Testis (tissue), 2 donors: ENCODE measurements around the gene GHRHR.

Experiments used
- POLR2A ChIP-seq: fragments of 450-650 bp; IDR thresholded peaks from one replicate; pipeline ENCODE4 v1.6.1; 2017; ENCODE audit warnings: antibody characterized with exemption, mild to moderate bottlenecking, moderate library complexity
- TF ChIP-seq, protein P1 (sequence below), 3 experiments: fragments of 450-650 bp in 2 of 3; fragments of 200-600 bp in 1 of 3; sonication (generic) in 1 of 3; IDR thresholded peaks; one replicate each; pipeline ENCODE4 v1.5.1; 2016 to 2019; ENCODE audit warnings: antibody characterized with exemption in 3 of 3, mild to moderate bottlenecking in 2 of 3, moderate library complexity in 1 of 3

DNA sequence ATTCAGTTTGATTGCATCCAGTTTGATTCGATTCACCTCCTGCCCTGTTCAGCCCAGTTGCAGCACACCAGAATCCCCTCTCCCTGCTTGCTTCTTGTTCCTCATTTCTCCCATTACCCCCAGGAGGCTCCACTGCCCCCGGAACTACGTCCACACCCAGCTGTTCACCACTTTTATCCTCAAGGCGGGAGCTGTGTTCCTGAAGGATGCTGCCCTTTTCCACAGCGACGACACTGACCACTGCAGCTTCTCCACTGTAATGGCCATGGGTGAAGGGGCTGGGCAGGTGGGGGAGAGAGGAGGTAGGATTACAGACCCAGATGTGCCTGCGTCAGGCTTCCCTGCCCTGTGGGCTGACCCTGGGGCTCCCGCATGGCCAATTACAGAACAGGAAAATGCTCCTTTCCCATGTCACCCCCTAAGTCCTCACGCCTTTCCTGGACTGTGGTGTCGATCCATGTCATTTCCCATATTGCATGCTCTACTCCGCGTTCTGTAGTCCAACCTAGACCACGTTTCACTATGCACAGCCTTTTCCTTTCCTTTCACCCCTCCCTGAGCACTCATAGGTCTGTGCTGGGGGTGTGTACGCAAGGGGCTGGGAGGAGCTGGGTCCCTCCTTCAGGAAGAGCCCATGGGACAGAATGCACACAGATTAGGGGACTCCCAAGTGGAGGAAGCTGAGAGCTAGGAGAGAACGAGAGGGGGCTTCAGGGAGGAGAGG, 8.2 kb downstream of the GHRHR start:
- TF ChIP-seq, protein P1, sequence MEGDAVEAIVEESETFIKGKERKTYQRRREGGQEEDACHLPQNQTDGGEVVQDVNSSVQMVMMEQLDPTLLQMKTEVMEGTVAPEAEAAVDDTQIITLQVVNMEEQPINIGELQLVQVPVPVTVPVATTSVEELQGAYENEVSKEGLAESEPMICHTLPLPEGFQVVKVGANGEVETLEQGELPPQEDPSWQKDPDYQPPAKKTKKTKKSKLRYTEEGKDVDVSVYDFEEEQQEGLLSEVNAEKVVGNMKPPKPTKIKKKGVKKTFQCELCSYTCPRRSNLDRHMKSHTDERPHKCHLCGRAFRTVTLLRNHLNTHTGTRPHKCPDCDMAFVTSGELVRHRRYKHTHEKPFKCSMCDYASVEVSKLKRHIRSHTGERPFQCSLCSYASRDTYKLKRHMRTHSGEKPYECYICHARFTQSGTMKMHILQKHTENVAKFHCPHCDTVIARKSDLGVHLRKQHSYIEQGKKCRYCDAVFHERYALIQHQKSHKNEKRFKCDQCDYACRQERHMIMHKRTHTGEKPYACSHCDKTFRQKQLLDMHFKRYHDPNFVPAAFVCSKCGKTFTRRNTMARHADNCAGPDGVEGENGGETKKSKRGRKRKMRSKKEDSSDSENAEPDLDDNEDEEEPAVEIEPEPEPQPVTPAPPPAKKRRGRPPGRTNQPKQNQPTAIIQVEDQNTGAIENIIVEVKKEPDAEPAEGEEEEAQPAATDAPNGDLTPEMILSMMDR (IDR thresholded peaks at IDR 0.05), result no peak
- TF ChIP-seq POLR2A, result no peak
